LoVo (cell line): Measurements from ENCODE around the gene FRMD5.

Source experiments
- DNase-seq: peaks from one replicate; pipeline ENCODE4 v3.0.0-alpha.2; 2016; ENCODE audit warnings: low spot score

Gene FRMD5

DNA sequence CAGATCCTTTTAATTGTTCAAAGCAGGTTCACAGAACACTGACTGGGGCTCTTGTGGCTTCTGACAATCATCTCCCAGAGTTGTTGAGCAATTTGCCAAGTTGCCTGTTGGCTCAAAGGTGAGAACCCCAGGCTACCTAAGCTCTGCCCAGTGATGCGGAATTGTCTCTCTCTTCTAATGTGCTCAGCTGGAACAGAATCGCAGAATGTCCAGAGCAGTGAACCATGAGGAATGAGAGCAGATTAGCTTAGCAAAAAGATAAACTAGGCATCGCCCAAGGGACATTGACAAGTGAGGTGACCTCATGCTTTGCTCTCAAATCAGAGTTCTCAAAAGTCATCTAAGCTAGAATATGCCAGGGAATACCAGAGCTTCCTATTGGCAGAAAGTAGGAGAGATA lies 220.2 kb downstream of the FRMD5 start:
- no peak for DNase-seq

DNA sequence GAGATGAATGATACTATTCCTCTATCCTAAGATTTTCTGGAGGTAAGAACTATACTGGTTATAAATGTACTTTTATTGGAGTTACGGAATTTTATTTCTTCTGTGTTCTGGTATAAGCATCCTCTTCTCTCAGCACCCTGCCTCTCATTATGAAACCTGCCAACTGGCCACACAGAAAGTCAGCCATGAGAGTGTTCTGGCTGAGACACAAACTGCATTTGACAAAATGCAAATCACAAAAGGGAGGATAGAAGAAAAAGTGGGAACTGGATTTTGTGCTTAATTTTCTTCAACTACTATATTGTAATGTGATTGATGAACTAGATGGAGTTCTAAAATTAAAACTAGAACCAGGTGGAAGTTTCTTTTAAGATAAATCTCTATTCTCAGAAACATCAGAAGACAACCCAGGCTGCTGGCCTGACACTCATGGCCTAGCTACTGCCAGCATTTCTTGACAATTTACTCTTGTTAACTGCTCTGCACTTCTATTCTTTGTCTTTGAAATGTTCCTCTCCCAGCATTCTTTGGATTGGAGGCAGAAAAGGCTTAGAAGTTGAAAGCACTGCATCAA lies 225.2 kb downstream of the FRMD5 start:
- DNase-seq: no peak

DNA sequence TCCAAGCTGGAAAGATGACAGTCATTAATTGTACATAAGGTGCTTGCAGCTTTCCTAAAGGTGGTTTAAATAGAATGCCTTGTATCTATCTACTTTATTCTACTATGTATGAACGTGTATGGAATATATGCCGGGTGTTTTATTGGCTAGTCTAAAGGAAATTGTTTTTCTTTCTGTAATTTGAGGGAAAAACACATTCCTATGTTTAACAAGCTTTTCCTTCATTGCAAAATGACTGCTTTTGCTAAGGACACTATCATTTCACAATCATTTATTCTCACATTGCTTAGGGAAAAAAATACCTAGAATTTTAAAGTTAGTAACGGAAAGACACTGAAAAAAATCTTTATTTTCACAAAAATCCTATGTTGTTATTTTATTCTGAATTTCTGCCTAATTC lies 226.5 kb downstream of the FRMD5 start:
- DNase-seq: no peak

DNA sequence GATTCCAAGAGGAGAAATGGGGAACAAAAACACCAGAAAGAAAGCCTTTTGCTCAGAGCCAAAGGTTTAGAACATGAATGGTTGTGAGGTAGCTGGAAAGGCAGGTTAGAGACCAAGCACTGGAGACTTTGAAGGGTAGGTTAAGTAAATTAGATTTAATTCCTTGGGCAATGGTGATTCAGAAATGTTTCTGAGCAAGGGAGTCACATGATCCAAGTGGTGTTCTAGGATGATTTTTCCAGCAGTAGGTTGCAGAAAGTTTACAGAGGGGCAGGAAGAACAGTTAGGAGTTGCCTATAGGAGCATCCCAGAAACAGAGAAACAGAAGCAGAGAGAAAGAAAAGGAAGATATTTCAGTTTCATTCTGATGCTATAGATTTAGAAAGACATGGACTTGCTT lies 228.4 kb downstream of the FRMD5 start:
- no peak for DNase-seq

DNA sequence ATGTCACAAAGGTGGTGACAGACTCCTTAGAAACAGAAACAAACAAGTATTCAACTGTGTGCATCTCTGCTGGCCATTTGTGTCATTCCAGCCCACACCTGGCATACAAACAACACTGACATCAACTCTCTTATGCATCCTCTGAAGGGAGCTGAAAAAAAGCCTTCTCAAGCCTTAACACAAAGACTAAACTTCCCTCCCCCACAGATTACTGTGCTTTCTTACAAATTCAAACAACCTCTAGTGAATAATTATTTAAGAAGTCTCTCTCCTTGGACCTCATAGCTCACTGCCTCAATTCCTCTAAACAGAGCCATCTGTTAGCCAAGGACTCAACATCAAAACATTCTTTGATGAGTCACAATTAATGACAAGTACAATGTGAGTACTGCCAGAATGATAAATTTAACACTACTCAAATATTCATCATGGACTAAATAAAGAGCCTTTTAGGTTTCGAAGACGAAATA lies 236.2 kb downstream of the FRMD5 start:
- DNase-seq: no peak

DNA sequence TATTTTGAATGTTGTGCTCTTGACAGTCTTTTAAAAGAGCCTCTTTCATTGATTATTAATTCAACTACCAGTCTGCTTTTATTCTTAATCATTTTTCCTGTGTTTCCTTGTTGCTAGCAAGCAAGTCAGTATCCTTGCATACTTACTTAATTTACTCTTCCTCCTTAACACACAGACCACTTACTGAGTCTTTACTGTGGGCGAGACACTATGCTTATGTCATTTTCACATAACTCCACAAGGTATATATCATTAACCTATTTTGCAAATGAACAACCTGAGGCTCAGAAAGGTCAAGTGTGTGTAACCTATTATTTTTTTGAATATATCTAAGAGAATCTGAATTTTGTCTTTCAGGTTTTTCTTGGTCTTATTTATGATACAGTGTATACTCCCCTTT lies 237.3 kb downstream of the FRMD5 start:
- no peak for DNase-seq

DNA sequence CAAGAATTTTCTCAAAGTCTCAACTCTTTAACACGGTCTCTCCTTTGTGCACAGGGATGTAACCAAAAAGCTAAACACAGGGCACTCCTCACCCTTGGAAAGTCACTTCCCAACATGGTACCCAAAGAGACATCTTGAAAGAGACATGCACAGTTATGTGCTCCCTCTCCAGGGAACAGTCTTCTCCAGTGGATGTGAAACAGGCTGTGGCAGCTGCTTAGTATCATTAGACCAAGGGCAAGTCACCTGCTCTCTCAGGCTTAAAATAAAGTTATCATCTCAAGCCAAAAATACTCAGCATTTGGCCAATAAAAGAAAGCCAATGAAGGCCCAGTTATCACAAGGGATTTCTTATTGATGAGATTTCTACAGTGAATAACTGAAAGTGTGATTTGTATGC lies 239.9 kb downstream of the FRMD5 start:
- no peak for DNase-seq

DNA sequence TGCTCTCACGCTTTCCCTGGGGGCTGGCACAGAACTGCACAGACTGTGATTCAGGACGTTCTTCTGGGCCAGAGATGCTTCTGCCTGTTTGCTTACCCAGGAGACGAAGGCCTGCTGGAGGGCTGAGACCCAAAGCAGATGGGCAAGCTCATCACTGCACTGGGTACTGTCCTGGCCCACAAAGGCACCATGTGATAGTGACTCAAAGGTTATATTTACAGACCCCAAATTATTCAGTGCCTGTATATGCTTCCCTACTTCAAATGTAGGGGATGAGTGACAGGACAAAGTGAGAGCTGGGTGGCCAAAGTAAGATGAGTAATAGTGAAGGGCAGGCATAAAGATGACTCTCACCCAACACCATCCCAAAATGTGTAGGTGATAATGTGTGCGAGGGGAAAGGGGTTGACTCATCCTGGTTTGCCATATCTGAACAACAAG lies 240.9 kb downstream of the FRMD5 start:
- no peak for DNase-seq

DNA sequence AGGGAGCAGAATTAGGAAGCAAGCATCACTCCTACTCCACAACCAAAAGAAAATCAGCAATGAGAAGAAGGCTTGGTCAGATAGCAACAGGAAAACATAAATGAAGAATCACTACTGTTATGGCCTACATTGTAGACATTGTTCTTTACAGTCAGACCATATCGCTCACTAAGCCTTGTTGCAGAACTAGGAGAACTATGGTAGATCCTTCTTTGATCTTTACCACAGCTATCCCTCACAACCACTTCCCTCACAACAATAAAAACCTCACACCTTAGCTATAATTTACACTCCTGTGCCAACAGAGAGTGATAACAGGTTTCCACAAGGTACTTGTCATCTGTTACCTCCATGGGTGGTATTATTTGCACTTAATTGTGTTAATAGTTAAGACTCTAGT lies 241.7 kb downstream of the FRMD5 start:
- DNase-seq: no peak

DNA sequence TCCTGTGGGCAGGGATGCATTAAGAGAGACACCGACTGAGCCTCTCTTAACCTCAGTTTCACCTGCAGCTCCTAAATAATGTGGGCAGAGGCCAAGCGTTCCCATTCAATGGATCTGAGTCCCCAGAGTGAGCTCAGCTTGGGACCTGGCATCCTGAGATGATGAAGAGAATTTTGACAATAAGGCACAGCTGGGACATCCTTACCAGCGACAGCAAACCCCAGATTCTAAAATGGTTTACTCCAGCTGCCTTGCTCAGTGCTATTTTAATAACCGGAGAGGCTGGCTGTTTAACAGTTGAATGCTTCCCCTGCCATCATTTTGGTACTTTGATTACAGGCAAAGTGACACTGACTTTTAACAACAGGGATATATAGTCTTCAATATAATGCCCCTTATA lies 244.5 kb downstream of the FRMD5 start:
- no peak for DNase-seq

DNA sequence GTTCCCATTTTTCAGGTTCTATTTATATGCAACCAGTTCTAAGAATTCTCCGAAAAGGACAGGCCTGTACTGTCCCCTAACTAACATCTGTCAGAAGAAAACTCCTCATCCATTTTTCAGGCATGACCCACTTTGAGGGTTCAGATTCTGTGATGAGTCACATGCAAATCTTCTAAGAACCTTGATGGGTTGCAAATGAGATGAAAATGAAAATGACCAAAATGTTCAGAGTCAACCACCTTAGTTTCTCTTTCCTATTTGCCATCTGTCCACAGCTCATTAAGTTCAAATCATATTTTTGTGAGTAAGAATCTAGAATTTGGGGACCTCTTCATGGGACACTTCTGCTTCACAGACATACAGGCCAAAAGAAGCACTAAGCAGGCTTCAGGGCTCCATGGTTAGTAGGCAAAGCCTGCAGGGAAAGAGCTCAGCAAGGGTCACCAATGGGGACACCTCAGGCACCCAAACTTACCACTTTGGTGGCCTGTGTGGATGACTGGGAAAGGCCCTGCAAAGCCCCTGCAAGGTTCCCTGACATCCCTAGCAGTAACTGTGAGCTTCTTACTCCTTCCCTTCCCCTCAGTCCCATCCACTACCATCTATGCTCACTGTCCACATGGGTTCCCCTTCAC lies 246.3 kb downstream of the FRMD5 start:
- no peak for DNase-seq

DNA sequence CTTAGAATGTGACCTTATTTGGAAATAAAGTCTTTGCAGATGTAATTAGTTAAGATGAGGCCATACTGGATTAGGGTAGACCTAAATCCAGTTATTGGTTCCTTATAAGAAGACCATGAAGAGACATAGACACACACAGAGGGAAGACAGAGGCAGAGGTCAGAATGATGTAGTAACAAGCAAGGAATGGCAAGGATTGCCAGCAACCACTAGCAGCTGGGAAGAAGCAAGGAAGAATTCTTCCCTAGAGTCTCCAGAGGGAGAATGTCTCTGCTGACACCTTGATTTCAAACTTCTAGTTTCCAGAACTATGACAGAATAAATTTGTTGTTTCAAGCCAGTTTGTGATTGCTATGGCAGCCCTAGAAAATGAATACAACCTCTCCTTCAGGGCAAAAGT lies 251.6 kb downstream of the FRMD5 start:
- no peak for DNase-seq

DNA sequence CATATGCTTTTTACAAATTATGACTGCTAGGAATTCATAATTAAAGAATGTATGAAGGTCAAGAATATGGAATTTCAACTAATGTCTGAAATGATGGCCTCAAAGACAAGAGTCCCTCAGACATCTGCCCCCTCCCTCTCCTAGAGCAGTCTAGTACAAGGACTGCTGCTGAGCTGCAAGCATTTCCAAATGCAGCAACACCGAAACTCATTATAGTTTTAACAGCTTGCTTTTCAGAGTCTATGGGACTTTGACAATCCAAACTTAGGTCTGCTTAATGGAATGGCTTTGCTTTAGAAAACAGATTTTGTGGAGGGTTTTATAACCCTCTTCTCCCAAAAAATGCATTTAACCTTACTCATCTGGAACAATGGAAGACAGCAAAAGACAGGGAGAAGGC lies 252.9 kb downstream of the FRMD5 start:
- no peak for DNase-seq

DNA sequence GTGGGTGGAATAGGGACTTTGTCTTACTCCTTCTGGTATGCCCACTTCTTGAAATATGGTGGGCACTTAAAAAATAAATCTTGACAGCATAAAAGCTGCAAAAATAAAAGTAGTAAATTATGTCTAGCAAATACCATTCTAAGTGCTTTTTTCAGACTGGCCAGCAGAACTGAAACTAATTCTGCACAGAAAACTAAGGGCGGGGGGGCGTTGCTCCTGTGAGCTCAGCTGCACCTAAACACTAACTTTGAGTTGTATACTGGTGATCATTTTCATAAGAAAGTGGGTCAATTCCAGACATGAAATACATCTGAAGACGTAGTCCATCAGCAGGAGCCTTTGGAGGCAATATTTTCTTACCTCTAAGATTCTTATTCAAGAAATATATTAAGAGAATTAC lies 253.5 kb downstream of the FRMD5 start:
- DNase-seq: no peak

DNA sequence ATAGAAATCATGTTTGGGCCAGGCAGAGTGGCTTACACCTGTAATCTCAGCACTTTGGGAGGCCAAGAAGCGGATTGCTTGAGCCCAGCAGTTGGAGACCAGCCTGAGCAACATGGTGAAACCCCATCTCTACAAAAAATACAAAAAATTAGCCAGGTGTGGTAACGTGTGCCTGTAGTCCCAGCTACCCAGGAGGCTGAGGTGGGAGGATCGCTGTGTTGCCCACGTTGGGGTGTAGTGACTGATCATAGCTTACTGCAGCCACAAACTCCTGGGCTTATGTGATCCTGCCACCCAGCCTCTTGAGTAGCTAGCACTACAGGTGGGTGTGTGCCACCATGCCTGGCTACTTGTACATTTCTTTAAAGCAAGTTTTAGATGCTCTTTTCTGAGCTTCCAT lies 254.0 kb downstream of the FRMD5 start:
- DNase-seq: no peak

DNA sequence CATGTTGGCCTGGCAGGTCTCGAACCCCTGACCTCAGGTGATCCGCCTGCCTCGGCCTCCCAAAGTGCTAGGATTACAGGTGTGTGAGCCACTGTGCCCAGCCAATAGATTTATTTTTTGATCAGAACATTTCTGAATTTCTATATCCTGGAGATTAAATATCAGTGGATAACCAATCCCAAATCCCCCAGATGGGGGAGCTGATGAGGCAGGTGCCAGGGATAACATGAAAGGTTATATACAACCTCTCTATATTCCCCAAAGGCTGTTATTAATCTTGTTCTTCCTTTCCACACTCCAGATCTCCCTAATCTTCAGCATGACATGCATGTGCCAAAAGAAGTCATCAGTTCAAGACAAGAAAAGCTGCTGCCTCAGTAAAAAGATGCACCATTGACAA lies 256.0 kb downstream of the FRMD5 start:
- DNase-seq: peak; percentile 19

DNA sequence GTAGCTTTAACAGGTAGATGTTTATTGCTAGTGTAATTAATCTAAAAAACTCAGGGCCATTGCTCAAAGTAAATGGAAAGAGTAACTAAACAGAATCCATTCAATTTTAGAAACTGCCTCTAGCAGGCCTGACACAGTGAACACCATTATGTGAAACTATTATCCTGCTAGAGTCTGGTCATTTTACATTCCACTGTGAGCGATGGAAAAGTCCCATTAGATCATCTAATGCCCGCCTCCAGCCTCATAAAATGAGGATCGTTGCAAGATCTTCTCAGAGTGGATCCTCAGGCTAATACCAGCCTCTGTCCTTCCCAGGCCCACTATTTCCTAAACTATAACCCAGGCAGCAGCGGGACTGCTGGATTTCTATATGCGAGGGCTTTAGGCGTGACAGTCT lies 260.6 kb downstream of the FRMD5 start:
- DNase-seq: no peak

DNA sequence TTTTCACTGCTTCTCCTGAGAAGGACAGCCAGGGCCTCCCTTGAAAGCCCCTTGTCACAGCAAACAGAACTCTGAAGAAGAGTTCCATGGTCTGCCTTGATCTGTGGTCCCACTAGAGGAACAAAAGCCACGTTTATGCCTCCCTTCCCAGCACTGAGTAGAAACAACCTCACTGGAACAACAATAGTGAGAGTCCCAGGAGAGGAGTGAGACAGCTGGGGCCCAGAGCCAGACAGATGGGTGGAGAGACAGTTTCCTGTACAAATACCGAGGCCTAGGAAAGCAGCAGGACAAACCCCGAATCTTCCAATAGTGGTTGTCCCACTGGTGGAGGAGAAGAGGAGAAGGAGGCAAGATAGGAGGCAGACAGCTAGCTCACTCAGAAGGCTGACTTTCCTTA lies 262.2 kb downstream of the FRMD5 start:
- DNase-seq: no peak

DNA sequence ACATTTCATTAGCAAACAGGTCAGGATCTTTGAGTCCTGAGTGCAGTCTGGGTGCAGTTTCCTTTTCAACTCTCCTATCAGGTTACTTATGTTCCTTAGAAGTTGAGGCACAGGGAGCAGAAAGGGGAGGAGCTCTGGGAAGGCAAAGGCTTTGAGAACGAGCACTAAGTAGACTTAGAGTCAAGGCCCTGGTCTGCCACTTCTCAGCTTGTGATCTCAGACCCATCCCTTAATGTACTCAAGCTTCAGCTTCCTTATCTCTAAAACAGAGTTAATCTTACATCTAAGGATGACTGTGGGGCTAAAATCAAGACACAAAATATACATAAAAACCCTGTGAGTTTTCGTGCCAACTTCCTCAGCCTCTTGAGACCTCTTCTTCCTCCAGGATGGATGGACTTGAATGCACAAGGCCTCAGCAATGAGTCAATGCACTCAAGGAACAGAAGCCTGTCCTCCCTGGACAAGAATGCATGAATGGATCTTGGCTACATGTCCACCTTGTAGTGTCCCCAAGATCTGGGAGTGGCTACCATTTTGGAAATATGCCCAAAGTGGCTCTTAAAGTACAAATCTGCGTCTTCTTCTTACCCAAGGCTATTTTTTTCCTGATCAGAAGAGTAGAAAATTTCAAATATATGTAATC lies 263.2 kb downstream of the FRMD5 start:
- no peak for DNase-seq

DNA sequence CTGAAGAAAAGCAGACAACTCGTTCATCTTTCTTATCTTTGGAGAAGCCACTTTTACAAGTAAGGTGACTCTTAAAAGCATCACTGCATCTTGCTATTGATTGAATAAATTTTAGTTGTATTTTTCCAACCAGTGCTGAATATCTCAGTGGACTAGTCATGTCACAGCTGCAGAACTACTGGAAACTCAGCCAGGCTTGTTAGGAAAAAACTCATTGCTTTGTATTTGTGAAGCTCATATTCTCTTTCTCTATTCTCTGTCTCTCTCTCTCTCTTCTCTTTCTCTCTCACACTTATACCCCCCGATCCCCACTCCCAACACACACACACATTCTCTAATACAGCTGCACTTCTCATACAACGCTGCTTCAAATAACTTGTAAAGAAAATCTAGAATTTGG lies 264.0 kb downstream of the FRMD5 start:
- DNase-seq: no peak

DNA sequence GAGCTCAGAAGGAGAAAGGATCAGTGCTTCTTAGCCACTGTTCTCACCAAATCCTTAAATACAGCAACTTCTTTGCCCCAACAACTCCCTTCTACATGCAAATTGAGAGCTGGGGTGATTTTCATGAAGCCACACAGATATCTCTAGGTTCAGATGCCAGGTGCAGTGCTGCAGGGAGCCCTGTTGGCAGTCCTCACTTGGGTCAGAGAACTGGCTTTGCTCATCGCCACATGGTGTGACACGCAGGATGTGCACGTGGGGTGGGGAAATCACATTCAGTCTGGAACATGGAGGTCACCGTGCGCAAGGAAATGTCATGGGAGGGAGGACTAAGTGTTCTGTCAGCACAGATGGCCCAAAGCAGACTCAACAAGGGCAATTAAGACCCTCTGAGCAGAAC lies 264.5 kb downstream of the FRMD5 start:
- no peak for DNase-seq

DNA sequence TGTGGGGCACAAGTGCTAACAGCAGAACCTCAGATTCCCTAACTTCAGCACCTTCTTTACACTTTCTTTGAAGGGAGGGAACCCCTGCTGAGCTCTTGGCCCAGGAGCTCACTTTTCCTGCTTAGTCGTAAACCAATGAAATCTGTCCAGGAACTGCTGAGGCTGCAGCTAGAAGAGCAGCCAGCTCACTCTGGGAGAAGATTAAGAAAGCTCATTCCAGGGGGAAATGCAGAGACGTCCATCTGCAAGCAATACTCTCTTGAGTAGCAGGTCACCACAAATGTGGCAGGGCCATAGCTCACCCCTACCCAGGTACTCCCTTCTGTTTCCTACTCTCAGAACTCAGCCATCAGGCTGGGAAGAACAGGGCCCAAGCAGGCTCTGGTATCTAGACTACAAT lies 265.0 kb downstream of the FRMD5 start:
- DNase-seq: peak; percentile 15

DNA sequence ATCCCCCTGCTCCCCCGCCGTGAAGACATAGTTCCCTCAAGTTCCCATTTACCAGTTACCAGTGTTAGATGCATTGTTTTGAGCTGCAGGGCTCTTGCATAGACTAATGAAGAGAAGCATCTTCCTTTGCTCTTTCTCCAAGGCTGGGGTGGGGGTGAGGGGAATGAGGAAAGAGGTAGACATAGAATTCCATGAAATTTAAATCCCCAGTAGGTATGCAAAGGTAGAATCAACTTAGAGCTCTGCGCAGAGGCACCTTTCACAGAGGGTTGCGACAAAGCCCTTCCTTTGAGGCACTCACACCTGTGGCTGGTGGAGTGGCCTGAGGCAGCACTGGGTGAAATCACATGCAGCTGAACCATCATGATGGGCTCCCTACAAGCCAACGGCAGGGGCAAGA lies 266.9 kb downstream of the FRMD5 start:
- no peak for DNase-seq

DNA sequence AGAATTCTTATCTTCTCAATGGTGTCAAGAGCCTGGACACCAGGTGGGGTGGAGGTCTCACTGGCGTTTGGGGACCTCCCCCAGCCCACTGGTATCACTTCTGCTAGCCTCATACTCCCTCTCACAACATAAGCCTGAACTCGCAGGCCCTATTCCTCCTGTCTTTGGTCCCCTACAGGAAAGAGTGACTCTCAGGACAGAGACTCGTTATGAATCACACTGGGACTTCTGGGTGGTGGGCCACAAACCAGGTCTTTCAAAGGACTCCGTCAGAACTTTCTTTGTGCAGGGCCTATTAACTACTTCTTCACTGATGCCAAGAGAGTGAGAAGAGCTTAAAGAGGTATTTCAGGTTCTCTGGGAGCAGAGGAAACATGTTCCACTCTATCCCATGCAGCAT lies 267.9 kb downstream of the FRMD5 start:
- no peak for DNase-seq
